Brain microvascular endothelial cell (primary cell): Measurements from ENCODE around the gene AFF3.
A peak's percentile ranks its signal among the peaks of the same experiment; 100 is the strongest.
"Not testable (repeated sequence)": the region's sequence is repeated elsewhere in the genome, so short reads cannot be mapped to it uniquely, and the experiment has no call there.

ENCODE experiments used
- DNase-seq: peaks from one replicate; pipeline ENCODE4 v3.0.0-alpha.2; 2020
- H3K27ac ChIP-seq: fragments of 250-450 bp; sonication (Bioruptor Pico); 2 replicates; pipeline ENCODE4 v1.5.1; 2020; ENCODE audit warnings: mild to moderate bottlenecking, moderate library complexity
- H3K27me3 ChIP-seq: fragments of 250-450 bp; sonication (Bioruptor Pico); replicated peaks from 2 replicates; pipeline ENCODE4 v1.5.1; 2020; ENCODE audit warnings: mild to moderate bottlenecking
- H3K36me3 ChIP-seq: fragments of 250-450 bp; sonication (Bioruptor Pico); replicated peaks from 2 replicates; pipeline ENCODE4 v1.5.1; 2020; ENCODE audit warnings: mild to moderate bottlenecking
- H3K4me3 ChIP-seq: 2 replicates; pipeline ENCODE4 v1.5.1; 2011; ENCODE audit warnings: low read depth, mild to moderate bottlenecking, control low read depth, low read length, moderate library complexity
- in situ Hi-C: cut with HindIII; loops from 2 replicates; pipeline ENCODE4 v1.10.0; 2017; ENCODE audit warnings: low sequenced_read_pairs, low pct_ligation_motif_present
- TF ChIP-seq, protein P1 (sequence below): IDR thresholded peaks from 2 replicates; pipeline ENCODE4 v1.5.1; 2011; ENCODE audit warnings: low read depth, mild to moderate bottlenecking, moderate library complexity, low read length, control low read depth, inconsistent platforms; ENCODE audit errors: missing control alignments

The AFF3 gene

DNA sequence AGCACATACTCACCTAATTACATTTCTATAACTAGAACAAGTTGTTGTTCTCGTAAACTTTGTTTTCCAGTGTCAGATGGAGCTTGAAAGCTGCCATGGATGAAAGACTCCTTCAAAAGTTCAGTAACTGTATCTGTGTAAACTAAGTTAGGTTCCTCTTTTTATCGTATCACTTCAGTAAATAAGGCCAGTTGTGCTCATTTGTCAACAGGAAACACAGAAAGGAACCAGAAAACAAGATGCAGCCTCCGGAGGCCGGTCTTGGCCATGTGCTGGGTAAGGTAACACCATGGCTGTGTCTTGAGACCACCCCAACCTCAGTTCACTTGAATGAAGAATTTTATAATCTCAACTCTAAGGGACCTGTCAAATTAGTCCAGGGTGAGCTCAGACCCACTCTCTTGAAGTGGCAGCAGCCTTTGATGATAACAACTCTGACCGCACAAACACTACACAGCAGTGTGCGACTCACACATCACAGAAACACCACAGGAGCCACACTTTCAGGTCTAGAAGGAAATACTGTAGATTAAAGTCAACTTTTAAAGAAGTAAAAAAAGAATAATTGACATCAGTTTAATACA is 213.8 kb downstream of the AFF3 start:
- no peak for DNase-seq
- Histone ChIP-seq H3K27me3 (no peaks in the 10 kb centered on the region), H3K27ac (no peak overlapping the region), H3K4me3 (no peak overlapping the region), H3K36me3 (no peaks in the 10 kb centered on the region)
- TF ChIP-seq, protein P1, sequence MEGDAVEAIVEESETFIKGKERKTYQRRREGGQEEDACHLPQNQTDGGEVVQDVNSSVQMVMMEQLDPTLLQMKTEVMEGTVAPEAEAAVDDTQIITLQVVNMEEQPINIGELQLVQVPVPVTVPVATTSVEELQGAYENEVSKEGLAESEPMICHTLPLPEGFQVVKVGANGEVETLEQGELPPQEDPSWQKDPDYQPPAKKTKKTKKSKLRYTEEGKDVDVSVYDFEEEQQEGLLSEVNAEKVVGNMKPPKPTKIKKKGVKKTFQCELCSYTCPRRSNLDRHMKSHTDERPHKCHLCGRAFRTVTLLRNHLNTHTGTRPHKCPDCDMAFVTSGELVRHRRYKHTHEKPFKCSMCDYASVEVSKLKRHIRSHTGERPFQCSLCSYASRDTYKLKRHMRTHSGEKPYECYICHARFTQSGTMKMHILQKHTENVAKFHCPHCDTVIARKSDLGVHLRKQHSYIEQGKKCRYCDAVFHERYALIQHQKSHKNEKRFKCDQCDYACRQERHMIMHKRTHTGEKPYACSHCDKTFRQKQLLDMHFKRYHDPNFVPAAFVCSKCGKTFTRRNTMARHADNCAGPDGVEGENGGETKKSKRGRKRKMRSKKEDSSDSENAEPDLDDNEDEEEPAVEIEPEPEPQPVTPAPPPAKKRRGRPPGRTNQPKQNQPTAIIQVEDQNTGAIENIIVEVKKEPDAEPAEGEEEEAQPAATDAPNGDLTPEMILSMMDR, result no peak
- in situ Hi-C loops, result no loop called here

DNA sequence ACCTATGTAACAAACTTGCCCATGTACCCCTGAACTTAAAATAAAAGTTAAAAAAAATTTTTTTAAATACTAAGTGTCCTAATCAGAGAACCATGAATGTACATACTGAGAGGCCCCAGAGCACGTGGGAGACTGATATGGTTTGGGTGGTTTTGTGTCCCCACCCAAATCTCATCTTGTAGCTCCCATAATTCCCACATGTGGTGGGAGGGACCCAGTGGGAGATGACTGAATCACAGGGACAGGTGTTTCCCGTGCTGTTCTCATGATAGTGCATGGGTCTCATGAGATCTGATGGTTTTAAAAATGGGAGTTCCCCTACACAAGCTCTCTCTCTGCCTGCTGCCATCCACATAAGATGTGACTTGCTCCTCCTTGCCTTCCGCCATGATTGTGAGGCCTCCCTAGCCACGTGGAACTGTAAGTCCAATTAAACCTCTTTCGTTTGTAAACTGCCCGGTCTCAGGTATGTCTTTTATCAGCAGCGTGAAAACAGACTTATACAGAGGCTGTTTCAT is 214.6 kb downstream of the AFF3 start:
- DNase-seq, H3K27ac ChIP-seq, H3K27me3 ChIP-seq, H3K4me3 ChIP-seq, in situ Hi-C loops, H3K36me3 ChIP-seq: not testable (repeated sequence)

DNA sequence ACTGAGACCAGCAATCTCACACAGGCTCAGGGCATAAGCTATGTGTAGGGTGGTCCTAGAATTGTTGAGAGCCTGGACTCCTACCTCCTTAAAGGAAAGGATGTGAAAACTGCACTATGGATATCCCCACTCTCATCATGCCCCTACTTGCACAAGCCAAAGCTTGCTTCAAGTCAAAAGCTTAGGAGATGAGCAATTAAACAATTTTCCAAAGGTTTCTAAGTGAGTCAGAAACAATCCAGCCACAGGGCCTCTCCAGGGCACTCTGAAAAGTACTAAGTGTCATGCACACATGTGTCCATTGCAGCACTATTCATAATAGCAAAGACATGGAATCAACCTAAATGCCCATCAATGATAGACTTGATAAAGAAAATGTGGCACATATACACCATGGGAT is 215.4 kb downstream of the AFF3 start:
- no peak overlapping the region for H3K4me3 ChIP-seq
- DNase-seq, result peak; percentile 5
- H3K36me3 ChIP-seq, result no peaks in the 10 kb centered on the region
- in situ Hi-C loops, result no loop called here
- H3K27me3 ChIP-seq, result no peaks in the 10 kb centered on the region
- TF ChIP-seq, protein P1, result no peak
- no peak overlapping the region for H3K27ac ChIP-seq

DNA sequence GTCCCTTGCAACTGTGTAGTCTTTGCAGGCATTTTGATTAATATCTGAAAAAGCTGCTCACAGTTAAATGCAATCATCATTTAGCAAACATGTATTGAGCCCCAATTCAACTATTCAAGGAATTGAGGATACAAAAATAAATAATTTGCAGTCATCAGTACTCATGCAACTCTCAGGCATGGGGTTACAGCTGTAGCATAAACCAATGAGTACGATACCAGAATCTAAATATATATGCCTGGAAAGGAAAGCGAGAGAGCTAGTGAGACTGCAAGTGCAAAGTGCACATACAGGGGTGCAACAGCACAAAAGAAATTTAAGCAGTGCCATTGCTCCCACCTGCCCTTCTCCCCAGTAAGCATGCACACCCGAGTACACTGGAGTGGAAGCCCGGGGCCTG is 216.4 kb downstream of the AFF3 start:
- TF ChIP-seq, protein P1, result no peak
- in situ Hi-C loops, result no loop called here
- no peaks in the 10 kb centered on the region for H3K36me3 ChIP-seq
- DNase-seq, result no peak
- H3K27me3 ChIP-seq, result no peaks in the 10 kb centered on the region
- no peak overlapping the region for H3K4me3 ChIP-seq
- H3K27ac ChIP-seq, result no peak overlapping the region

DNA sequence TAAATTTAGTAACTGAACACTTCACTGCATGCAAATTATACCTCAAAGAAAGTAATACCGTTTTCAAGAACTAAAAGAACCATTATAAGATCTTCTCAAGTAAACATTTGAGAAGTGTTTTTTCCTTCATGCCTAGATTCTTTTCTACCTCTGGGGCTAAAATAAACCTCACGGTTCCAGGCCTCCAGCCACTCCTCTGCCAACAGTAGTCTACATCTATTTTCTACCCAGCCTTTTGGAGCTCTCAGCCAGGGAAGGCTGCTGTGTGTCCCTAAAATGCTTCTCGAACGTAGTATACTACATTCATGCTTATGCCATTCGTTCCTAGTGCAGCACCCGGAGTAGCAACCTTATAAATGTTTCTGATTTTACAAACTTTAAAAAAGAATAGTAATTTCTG is 219.7 kb downstream of the AFF3 start:
- in situ Hi-C loops, result no loop called here
- no peak overlapping the region for H3K27ac ChIP-seq

DNA sequence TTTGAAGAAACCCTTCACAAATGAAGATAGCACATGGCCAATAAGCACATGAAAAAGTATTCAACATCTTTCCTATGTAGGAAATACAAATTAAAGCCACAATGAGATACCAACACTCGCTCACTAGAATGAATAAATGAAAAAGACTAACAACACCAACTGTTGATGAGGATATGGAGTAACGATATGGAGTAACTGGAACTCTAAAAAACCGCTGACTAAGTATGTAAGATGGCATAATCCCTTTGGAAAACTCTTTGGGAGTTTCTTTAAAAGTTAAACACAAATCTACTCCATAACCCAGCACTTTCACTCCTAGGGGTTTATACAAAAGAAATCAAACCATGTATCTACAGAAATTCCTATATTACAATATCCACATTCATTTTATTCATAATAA is 220.5 kb downstream of the AFF3 start:
- H3K4me3 ChIP-seq, result no peak overlapping the region
- TF ChIP-seq, protein P1, result no peak
- no peaks in the 10 kb centered on the region for H3K27me3 ChIP-seq
- no peaks in the 10 kb centered on the region for H3K36me3 ChIP-seq
- DNase-seq, result no peak
- no peak overlapping the region for H3K27ac ChIP-seq
- in situ Hi-C loops, result no loop called here

More for the DNA sequence above, 219.7 kb downstream of the AFF3 start:
- TF ChIP-seq, protein P1, result no peak
- no peak for DNase-seq
- Histone ChIP-seq H3K4me3 (no peak overlapping the region), H3K36me3 (no peaks in the 10 kb centered on the region), H3K27me3 (no peaks in the 10 kb centered on the region)
